Activated CD4-positive, alpha-beta memory T cell treated with anti-CD3 and anti-CD28 coated beads, Interleukin-2, amount 10 ng/mL, durations not matched to agents 7 days and 5 days (primary cell): ENCODE data around the gene GAK. TPM values are rescaled to one million over a fixed set of nuclear protein-coding genes. Genes with fewer than 3 reads are reported as not detected.

Experiments used
- CTCF ChIA-PET: fragments of 350-600 bp; sonication (Branson Sonifier 250); formaldehyde crosslinking; loops from one replicate; lab custom pipeline; 2021; ENCODE audit warnings: antibody characterized with exemption, inconsistent platforms; lab: Charles Lee
- POLR2A ChIA-PET: fragments of 350-600 bp; sonication (Branson Sonifier 250); formaldehyde crosslinking; loops from one replicate; lab custom pipeline; 2021; ENCODE audit warnings: antibody characterized with exemption; lab: Charles Lee
- DNase-seq: peaks from one replicate; pipeline ENCODE4 v3.0.0-alpha.2; 2020
- H3K27ac Mint-ChIP-seq: one replicate; pipeline ENCODE4 v1.8.0; 2021; ENCODE audit warnings: mild to moderate bottlenecking, mixed read lengths
- H3K27me3 Mint-ChIP-seq: one replicate; pipeline ENCODE4 v1.8.0; 2021; ENCODE audit warnings: mixed read lengths
- H3K36me3 Mint-ChIP-seq: one replicate; pipeline ENCODE4 v1.8.0; 2021; ENCODE audit warnings: low read depth, mixed read lengths
- H3K4me1 Mint-ChIP-seq: one replicate; pipeline ENCODE4 v1.8.0; 2021; ENCODE audit warnings: mixed read lengths
- H3K4me3 Mint-ChIP-seq: one replicate; pipeline ENCODE4 v1.8.0; 2021; ENCODE audit warnings: mild to moderate bottlenecking, mixed read lengths
- H3K9me3 Mint-ChIP-seq: one replicate; pipeline ENCODE4 v1.8.0; 2021; ENCODE audit warnings: mixed read lengths
- total RNA-seq, 2 experiments: library from RNA; stranded (reverse); gene quantifications; one replicate each; pipeline ENCODE4 v1.2.3, GENCODE V29; 2021

GAK gene
- total RNA-seq, 2 experiments from 2014 or later = 139 to 156 TPM

- ChIA-PET CTCF (no interaction called here), POLR2A (no interaction called here)
- DNase-seq = no peak
- H3K9me3 Mint-ChIP-seq = no peaks in the 10 kb centered on the region
- no peaks in the 10 kb centered on the region for H3K36me3 Mint-ChIP-seq
- no peaks in the 10 kb centered on the region for H3K27me3 Mint-ChIP-seq
- H3K4me1 Mint-ChIP-seq = no peaks in the 10 kb centered on the region
- no peak overlapping the region for H3K27ac Mint-ChIP-seq
- H3K4me3 Mint-ChIP-seq = no peak overlapping the region
These were observed 28.1 kb upstream of the GAK start for GRCh38 chr4:960140-960635.

- Mint-ChIP-seq H3K27ac (no peak overlapping the region), H3K36me3 (no peaks in the 10 kb centered on the region), H3K4me3 (no peak overlapping the region), H3K4me1 (no peaks in the 10 kb centered on the region), H3K27me3 (no peaks in the 10 kb centered on the region), H3K9me3 (no peaks in the 10 kb centered on the region)
- DNase-seq = no peak
- POLR2A ChIA-PET = no interaction called here
- CTCF ChIA-PET = no interaction called here
These were observed 27.4 kb upstream of the GAK start for GRCh38 chr4:959338-960139.

GRCh38 chr4:958696-959337, 26.7 kb upstream of the GAK start:
- Mint-ChIP-seq H3K27ac (no peak overlapping the region), H3K4me3 (no peak overlapping the region), H3K4me1 (no peaks in the 10 kb centered on the region), H3K9me3 (no peaks in the 10 kb centered on the region), H3K36me3 (no peaks in the 10 kb centered on the region), H3K27me3 (no peaks in the 10 kb centered on the region)
- DNase-seq = no peak
- POLR2A ChIA-PET = no interaction called here
- CTCF ChIA-PET = no interaction called here

GRCh38 chr4:958314-958665, 26.2 kb upstream of the GAK start:
- Mint-ChIP-seq H3K4me3 (no peak overlapping the region), H3K36me3 (no peaks in the 10 kb centered on the region), H3K27me3 (no peaks in the 10 kb centered on the region), H3K4me1 (no peaks in the 10 kb centered on the region), H3K27ac (no peak overlapping the region), H3K9me3 (no peaks in the 10 kb centered on the region)
- no peak for DNase-seq
- CTCF ChIA-PET = no interaction called here
- POLR2A ChIA-PET = no interaction called here

GRCh38 chr4:957581-958313, 25.6 kb upstream of the GAK start:
- ChIA-PET CTCF (no interaction called here), POLR2A (no interaction called here)
- no peaks in the 10 kb centered on the region for H3K36me3 Mint-ChIP-seq
- no peaks in the 10 kb centered on the region for H3K9me3 Mint-ChIP-seq
- no peak for DNase-seq
- no peak overlapping the region for H3K27ac Mint-ChIP-seq
- no peaks in the 10 kb centered on the region for H3K4me1 Mint-ChIP-seq
- no peaks in the 10 kb centered on the region for H3K27me3 Mint-ChIP-seq
- no peak overlapping the region for H3K4me3 Mint-ChIP-seq

- no peaks in the 10 kb centered on the region for H3K36me3 Mint-ChIP-seq
- CTCF ChIA-PET = no interaction called here
- H3K27me3 Mint-ChIP-seq = no peaks in the 10 kb centered on the region
These were observed 25.1 kb upstream of the GAK start for GRCh38 chr4:957231-957580.

GRCh38 chr4:956531-957230, 24.6 kb upstream of the GAK start:
- ChIA-PET POLR2A (no interaction called here), CTCF (no interaction called here)
- H3K27me3 Mint-ChIP-seq = no peaks in the 10 kb centered on the region
- no peaks in the 10 kb centered on the region for H3K4me1 Mint-ChIP-seq
- H3K4me3 Mint-ChIP-seq = no peak overlapping the region
- H3K9me3 Mint-ChIP-seq = no peaks in the 10 kb centered on the region
- no peaks in the 10 kb centered on the region for H3K36me3 Mint-ChIP-seq
- no peak for DNase-seq
- H3K27ac Mint-ChIP-seq = no peak overlapping the region

More at GRCh38 chr4:957231-957580, 25.1 kb upstream of the GAK start:
- Mint-ChIP-seq H3K27ac (no peak overlapping the region), H3K9me3 (no peaks in the 10 kb centered on the region), H3K4me3 (no peak overlapping the region), H3K4me1 (no peaks in the 10 kb centered on the region)
- POLR2A ChIA-PET = no interaction called here
- DNase-seq = no peak

GRCh38 chr4:955931-956381, 23.8 kb upstream of the GAK start:
- Mint-ChIP-seq H3K36me3 (no peaks in the 10 kb centered on the region), H3K27ac (no peak overlapping the region), H3K4me3 (no peak overlapping the region), H3K9me3 (no peaks in the 10 kb centered on the region), H3K27me3 (no peaks in the 10 kb centered on the region), H3K4me1 (no peaks in the 10 kb centered on the region)
- CTCF ChIA-PET = no interaction called here
- DNase-seq = no peak
- POLR2A ChIA-PET = no interaction called here

- Mint-ChIP-seq H3K9me3 (no peaks in the 10 kb centered on the region), H3K27ac (no peak overlapping the region), H3K4me1 (no peaks in the 10 kb centered on the region), H3K4me3 (no peak overlapping the region), H3K36me3 (no peaks in the 10 kb centered on the region), H3K27me3 (no peaks in the 10 kb centered on the region)
- CTCF ChIA-PET = no interaction called here
- no peak for DNase-seq
- POLR2A ChIA-PET = no interaction called here
These were observed 23.2 kb upstream of the GAK start for GRCh38 chr4:955161-955921.

GRCh38 chr4:954211-955020, 22.3 kb upstream of the GAK start:
- Mint-ChIP-seq H3K27ac (no peak overlapping the region), H3K9me3 (no peaks in the 10 kb centered on the region), H3K27me3 (no peaks in the 10 kb centered on the region), H3K36me3 (no peaks in the 10 kb centered on the region), H3K4me3 (no peak overlapping the region), H3K4me1 (no peaks in the 10 kb centered on the region)
- CTCF ChIA-PET = no interaction called here
- DNase-seq = no peak
- POLR2A ChIA-PET = no interaction called here

GRCh38 chr4:953574-953915, 21.4 kb upstream of the GAK start:
- Mint-ChIP-seq H3K4me1 (no peaks in the 10 kb centered on the region), H3K4me3 (no peak overlapping the region), H3K27me3 (no peaks in the 10 kb centered on the region), H3K9me3 (no peaks in the 10 kb centered on the region), H3K36me3 (no peaks in the 10 kb centered on the region), H3K27ac (no peak overlapping the region)
- ChIA-PET POLR2A (no interaction called here), CTCF (no interaction called here)
- DNase-seq = no peak
